Central memory CD8-positive, alpha-beta T cell (primary cell): Measurements from ENCODE around the gene PIK3R2.
"Not testable (repeated sequence)": the region's sequence is repeated elsewhere in the genome, so short reads cannot be mapped to it uniquely, and the experiment has no call there.

ENCODE experiments used
- ATAC-seq: fragments of 150-1000 bp; cut with Tn5 transposase; replicated peaks from 2 replicates; pipeline ENCODE4 v1.10.0; 2022; ENCODE audit warnings: mild to moderate bottlenecking, moderate FRiP score, moderate number of reproducible peaks; ENCODE audit not compliant: poor library complexity, severe bottlenecking; ENCODE audit errors: extremely low read depth
- DNase-seq, 2 donors: peaks; one replicate each; pipeline ENCODE4 v3.0.0; 2021; ENCODE audit warnings: low spot score in 2 of 2
- H3K27ac Mint-ChIP-seq: one replicate; pipeline ENCODE4 v1.8.0; 2022; ENCODE audit warnings: low read depth, mild to moderate bottlenecking, moderate library complexity, mixed read lengths
- H3K27me3 Mint-ChIP-seq: one replicate; pipeline ENCODE4 v1.8.0; 2022; ENCODE audit warnings: mixed read lengths
- H3K36me3 Mint-ChIP-seq: one replicate; pipeline ENCODE4 v1.8.0; 2022; ENCODE audit warnings: mild to moderate bottlenecking, moderate library complexity, mixed read lengths; ENCODE audit not compliant: insufficient read depth
- H3K4me1 Mint-ChIP-seq: one replicate; pipeline ENCODE4 v1.8.0; 2022; ENCODE audit warnings: mixed read lengths
- H3K4me3 Mint-ChIP-seq: one replicate; pipeline ENCODE4 v1.8.0; 2022; ENCODE audit warnings: mild to moderate bottlenecking, moderate library complexity, mixed read lengths
- H3K9me3 Mint-ChIP-seq: one replicate; pipeline ENCODE4 v1.8.0; 2022; ENCODE audit warnings: mixed read lengths

PIK3R2 gene

GRCh38 chr19:18149596-18149975 is 3.4 kb upstream of the PIK3R2 start:
- no peak overlapping the region for H3K27ac Mint-ChIP-seq
- H3K27me3 Mint-ChIP-seq: no peaks in the 10 kb centered on the region
- H3K9me3 Mint-ChIP-seq: no peaks in the 10 kb centered on the region
- ATAC-seq (no peak), DNase-seq (no peak)
- H3K4me3 Mint-ChIP-seq: no peak overlapping the region
- H3K36me3 Mint-ChIP-seq: peaks cover 31% of the 10 kb centered on the region
- H3K4me1 Mint-ChIP-seq: peaks cover 22% of the 10 kb centered on the region

GRCh38 chr19:18150776-18151624 is 2.0 kb upstream of the PIK3R2 start:
- no peak for ATAC-seq
- H3K4me1 Mint-ChIP-seq: peaks cover 28% of the 10 kb centered on the region
- peak overlapping the region; percentile 83 for H3K4me3 Mint-ChIP-seq
- no peak overlapping the region for H3K27ac Mint-ChIP-seq
- no peak for DNase-seq
- H3K36me3 Mint-ChIP-seq: peaks cover 20% of the 10 kb centered on the region
- H3K27me3 Mint-ChIP-seq: no peaks in the 10 kb centered on the region
- H3K9me3 Mint-ChIP-seq: no peaks in the 10 kb centered on the region

GRCh38 chr19:18152442-18152816 is 534 bp upstream of the PIK3R2 start:
- H3K4me1 Mint-ChIP-seq: peaks cover 21% of the 10 kb centered on the region
- H3K27ac Mint-ChIP-seq: peak overlapping the region; percentile 95
- no peaks in the 10 kb centered on the region for H3K27me3 Mint-ChIP-seq
- H3K9me3 Mint-ChIP-seq: no peaks in the 10 kb centered on the region
- DNase-seq (peak; percentile 95 to 99), ATAC-seq (peak; percentile 71)
- H3K4me3 Mint-ChIP-seq: peak overlapping the region; percentile 83
- peaks cover 13% of the 10 kb centered on the region for H3K36me3 Mint-ChIP-seq

- H3K36me3 Mint-ChIP-seq: peaks cover 11% of the 10 kb centered on the region
- peak overlapping the region; percentile 83 for H3K27ac Mint-ChIP-seq
- DNase-seq (no peak), ATAC-seq (no peak)
- H3K9me3 Mint-ChIP-seq: no peaks in the 10 kb centered on the region
- H3K4me3 Mint-ChIP-seq: peak overlapping the region; percentile 83
- peaks cover 21% of the 10 kb centered on the region for H3K4me1 Mint-ChIP-seq
- H3K27me3 Mint-ChIP-seq: no peaks in the 10 kb centered on the region
These were observed 682 bp downstream of the PIK3R2 start for GRCh38 chr19:18153556-18154134.

- Mint-ChIP-seq H3K27ac (peak overlapping the region; percentile 83), H3K4me3 (peak overlapping the region; percentile 36), H3K27me3 (no peaks in the 10 kb centered on the region), H3K9me3 (no peaks in the 10 kb centered on the region), H3K36me3 (peaks cover 12% of the 10 kb centered on the region), H3K4me1 (peaks cover 23% of the 10 kb centered on the region)
- DNase-seq (no peak), ATAC-seq (no peak)
These were observed 2.4 kb downstream of the PIK3R2 start for GRCh38 chr19:18155095-18156087.

- ATAC-seq: no peak
- DNase-seq: no peak
- Mint-ChIP-seq H3K4me3 (no peak overlapping the region), H3K36me3 (peaks cover 12% of the 10 kb centered on the region), H3K9me3 (no peaks in the 10 kb centered on the region), H3K4me1 (peaks cover 28% of the 10 kb centered on the region), H3K27me3 (no peaks in the 10 kb centered on the region), H3K27ac (no peak overlapping the region)
These were observed 3.3 kb downstream of the PIK3R2 start for GRCh38 chr19:18156268-18156667.

GRCh38 chr19:18156841-18157464 is 4.0 kb downstream of the PIK3R2 start:
- no peak overlapping the region for H3K27ac Mint-ChIP-seq
- peaks cover 12% of the 10 kb centered on the region for H3K36me3 Mint-ChIP-seq
- no peaks in the 10 kb centered on the region for H3K9me3 Mint-ChIP-seq
- peaks cover 31% of the 10 kb centered on the region for H3K4me1 Mint-ChIP-seq
- ATAC-seq (no peak), DNase-seq (no peak)
- no peak overlapping the region for H3K4me3 Mint-ChIP-seq
- no peaks in the 10 kb centered on the region for H3K27me3 Mint-ChIP-seq

GRCh38 chr19:18157465-18158063 is 4.6 kb downstream of the PIK3R2 start:
- peaks cover 8% of the 10 kb centered on the region for H3K36me3 Mint-ChIP-seq
- no peak for ATAC-seq
- no peaks in the 10 kb centered on the region for H3K9me3 Mint-ChIP-seq
- H3K27me3 Mint-ChIP-seq: no peaks in the 10 kb centered on the region
- DNase-seq: no peak
- H3K4me3 Mint-ChIP-seq: no peak overlapping the region
- H3K4me1 Mint-ChIP-seq: peaks cover 26% of the 10 kb centered on the region
- no peak overlapping the region for H3K27ac Mint-ChIP-seq

GRCh38 chr19:18158467-18158866 is 5.5 kb downstream of the PIK3R2 start:
- no peak overlapping the region for H3K27ac Mint-ChIP-seq
- no peak overlapping the region for H3K4me3 Mint-ChIP-seq
- H3K27me3 Mint-ChIP-seq: no peaks in the 10 kb centered on the region

GRCh38 chr19:18159059-18159616 is 6.2 kb downstream of the PIK3R2 start:
- DNase-seq, H3K4me3 Mint-ChIP-seq: not testable (repeated sequence)
- peaks cover 18% of the 10 kb centered on the region for H3K36me3 Mint-ChIP-seq

More at GRCh38 chr19:18158467-18158866, 5.5 kb downstream of the PIK3R2 start:
- DNase-seq (no peak), ATAC-seq (no peak)
- Mint-ChIP-seq H3K4me1 (peaks cover 26% of the 10 kb centered on the region), H3K9me3 (no peaks in the 10 kb centered on the region), H3K36me3 (peaks cover 14% of the 10 kb centered on the region)

GRCh38 chr19:18159810-18160209 is 6.8 kb downstream of the PIK3R2 start:
- H3K27me3 Mint-ChIP-seq: no peaks in the 10 kb centered on the region
- H3K4me3 Mint-ChIP-seq: no peak overlapping the region
- no peak for DNase-seq
- no peak for ATAC-seq
- H3K27ac Mint-ChIP-seq: no peak overlapping the region
- peaks cover 19% of the 10 kb centered on the region for H3K36me3 Mint-ChIP-seq
- H3K4me1 Mint-ChIP-seq: peaks cover 15% of the 10 kb centered on the region
- no peaks in the 10 kb centered on the region for H3K9me3 Mint-ChIP-seq

More at GRCh38 chr19:18159059-18159616, 6.2 kb downstream of the PIK3R2 start:
- H3K27me3 Mint-ChIP-seq, H3K27ac Mint-ChIP-seq, H3K9me3 Mint-ChIP-seq, ATAC-seq: not testable (repeated sequence)
- peaks cover 21% of the 10 kb centered on the region for H3K4me1 Mint-ChIP-seq
